ENCODE measurements around the gene ZNF444.
A peak's percentile ranks its signal among the peaks of the same experiment; 100 is the strongest.

ZNF444 gene

GRCh38 chr19:56118666-56119581 lies 22.2 kb upstream of the ZNF444 start:
- no peaks in the 10 kb centered on the region for H3K9me2 ChIP-seq (replicated peaks; ENCODE audit: insufficient read depth, low read length)
- H3K9ac ChIP-seq (ENCODE audit: low read length): peak overlapping the region; percentile 85
- H3K9me3 ChIP-seq (ENCODE audit: insufficient read depth, low read length): no peaks in the 10 kb centered on the region
- no peaks in the 10 kb centered on the region for H3K27me3 ChIP-seq (ENCODE audit: low read length)
- H3K27ac ChIP-seq (ENCODE audit: low read depth, low read length): peak overlapping the region; percentile 80; the same call in 1 of the 2 replicates
- peaks cover 7% of the 10 kb centered on the region for H3F3A ChIP-seq (ENCODE audit: insufficient read depth)
- peak overlapping the region; percentile 76 for H3K4me2 ChIP-seq (ENCODE audit: low read depth, low read length, poor library complexity, severe bottlenecking)
- no peaks in the 10 kb centered on the region for H4K20me1 ChIP-seq (ENCODE audit: low read depth, low read length)
- no peak overlapping the region for H3K4me3 ChIP-seq (ENCODE audit: insufficient read depth, low read length, poor library complexity, severe bottlenecking)
- H2AFZ ChIP-seq (ENCODE audit: low read depth, low read length, severe bottlenecking): no peak overlapping the region
- TF ChIP-seq CTCF (IDR thresholded peaks at IDR 0.05; ENCODE audit: insufficient read depth, low read length, poor library complexity, severe bottlenecking): no peak
- TF ChIP-seq EZH2phosphoT487 (conservative IDR thresholded peaks at IDR 0.05; ENCODE audit: low read length): no peak
- no peaks in the 10 kb centered on the region for H3K36me3 ChIP-seq (ENCODE audit: low read length)
- H3K79me2 ChIP-seq (ENCODE audit: insufficient read depth, low read length): peaks cover 66% of the 10 kb centered on the region

GRCh38 chr19:56119582-56119978 lies 21.5 kb upstream of the ZNF444 start:
- Histone ChIP-seq H3K9me2 (replicated peaks; ENCODE audit: insufficient read depth, low read length) (no peaks in the 10 kb centered on the region), H3K4me3 (ENCODE audit: insufficient read depth, low read length, poor library complexity, severe bottlenecking) (peak overlapping the region; percentile 72), H4K20me1 (ENCODE audit: low read depth, low read length) (no peaks in the 10 kb centered on the region), H3K36me3 (ENCODE audit: low read length) (no peaks in the 10 kb centered on the region), H3K79me2 (ENCODE audit: insufficient read depth, low read length) (peaks cover 60% of the 10 kb centered on the region), H3K27me3 (ENCODE audit: low read length) (no peaks in the 10 kb centered on the region), H3K9me3 (ENCODE audit: insufficient read depth, low read length) (no peaks in the 10 kb centered on the region), H2AFZ (ENCODE audit: low read depth, low read length, severe bottlenecking) (no peak overlapping the region), H3K4me2 (ENCODE audit: low read depth, low read length, poor library complexity, severe bottlenecking) (peak overlapping the region; percentile 76), H3K9ac (ENCODE audit: low read length) (peak overlapping the region; percentile 85), H3K27ac (ENCODE audit: low read depth, low read length) (peak overlapping the region; percentile 80), H3F3A (ENCODE audit: insufficient read depth) (peaks cover 7% of the 10 kb centered on the region)
- TF ChIP-seq CTCF (IDR thresholded peaks at IDR 0.05; ENCODE audit: insufficient read depth, low read length, poor library complexity, severe bottlenecking) (no peak), EZH2phosphoT487 (conservative IDR thresholded peaks at IDR 0.05; ENCODE audit: low read length) (no peak)

- TF ChIP-seq EZH2phosphoT487 (conservative IDR thresholded peaks at IDR 0.05; ENCODE audit: low read length) (no peak), CTCF (IDR thresholded peaks at IDR 0.05; ENCODE audit: insufficient read depth, low read length, poor library complexity, severe bottlenecking) (no peak)
- peak overlapping the region; percentile 76 for H3K4me2 ChIP-seq (ENCODE audit: low read depth, low read length, poor library complexity, severe bottlenecking)
- peak overlapping the region; percentile 85 for H3K9ac ChIP-seq (ENCODE audit: low read length)
- H3K9me2 ChIP-seq (replicated peaks; ENCODE audit: insufficient read depth, low read length): no peaks in the 10 kb centered on the region
- no peaks in the 10 kb centered on the region for H3K27me3 ChIP-seq (ENCODE audit: low read length)
- H3K4me3 ChIP-seq (ENCODE audit: insufficient read depth, low read length, poor library complexity, severe bottlenecking): peak overlapping the region; percentile 72
- H3K36me3 ChIP-seq (ENCODE audit: low read length): no peaks in the 10 kb centered on the region
- peak overlapping the region; percentile 21 for H2AFZ ChIP-seq (ENCODE audit: low read depth, low read length, severe bottlenecking)
- H3F3A ChIP-seq (ENCODE audit: insufficient read depth): peaks cover 7% of the 10 kb centered on the region
- no peaks in the 10 kb centered on the region for H3K9me3 ChIP-seq (ENCODE audit: insufficient read depth, low read length)
- no peaks in the 10 kb centered on the region for H4K20me1 ChIP-seq (ENCODE audit: low read depth, low read length)
- peak overlapping the region; percentile 80 for H3K27ac ChIP-seq (ENCODE audit: low read depth, low read length)
- H3K79me2 ChIP-seq (ENCODE audit: insufficient read depth, low read length): peaks cover 56% of the 10 kb centered on the region
Observed at GRCh38 chr19:56120002-56120370, 21.1 kb upstream of the ZNF444 start.

Measured in SU-DHL-6 (cell line).